ENCODE data around the gene NRG3.

Gene NRG3

GRCh38 chr10:81874875-81875466 lies at the start of gene NRG3:
Gene NRG3 (plus strand): TSS chr10:81875194.
- no peak for DNase-seq (ENCODE audit: low spot score)

GRCh38 chr10:81828251-81828650 lies 46.7 kb upstream of the NRG3 start:
- DNase-seq (ENCODE audit: low spot score) = no peak

- DNase-seq (ENCODE audit: low spot score) = no peak
Observed at GRCh38 chr10:81831060-81831459, 43.9 kb upstream of the NRG3 start.

GRCh38 chr10:81838950-81839349 lies 36.0 kb upstream of the NRG3 start:
- DNase-seq (ENCODE audit: low spot score) = no peak

GRCh38 chr10:81843042-81843441 lies 32.0 kb upstream of the NRG3 start:
- no peak for DNase-seq (ENCODE audit: low spot score)

GRCh38 chr10:81847675-81848074 lies 27.3 kb upstream of the NRG3 start:
- no peak for DNase-seq (ENCODE audit: low spot score)

- DNase-seq (ENCODE audit: low spot score) = no peak
Observed at GRCh38 chr10:81848514-81848913, 26.5 kb upstream of the NRG3 start.

GRCh38 chr10:81848931-81849330 lies 26.1 kb upstream of the NRG3 start:
- no peak for DNase-seq (ENCODE audit: low spot score)

- DNase-seq (ENCODE audit: low spot score) = no peak
Observed at GRCh38 chr10:81862596-81862995, 12.4 kb upstream of the NRG3 start.

GRCh38 chr10:81863771-81864170 lies 11.2 kb upstream of the NRG3 start:
- no peak for DNase-seq (ENCODE audit: low spot score)

- DNase-seq (ENCODE audit: low spot score) = no peak
Observed at GRCh38 chr10:81865581-81865980, 9.4 kb upstream of the NRG3 start.

- DNase-seq (ENCODE audit: low spot score) = no peak
Observed at GRCh38 chr10:81866753-81867152, 8.2 kb upstream of the NRG3 start.

- no peak for DNase-seq (ENCODE audit: low spot score)
Observed at GRCh38 chr10:81870472-81870871, 4.5 kb upstream of the NRG3 start.

GRCh38 chr10:81871558-81871957 lies 3.4 kb upstream of the NRG3 start:
- no peak for DNase-seq (ENCODE audit: low spot score)

GRCh38 chr10:81872206-81872862 lies 2.7 kb upstream of the NRG3 start:
- DNase-seq (ENCODE audit: low spot score) = no peak

GRCh38 chr10:81873231-81873931 lies 1.6 kb upstream of the NRG3 start:
- DNase-seq (ENCODE audit: low spot score) = no peak

- DNase-seq (ENCODE audit: low spot score) = no peak
Observed at GRCh38 chr10:81873932-81874816, 820 bp upstream of the NRG3 start.

GRCh38 chr10:81875467-81876252 lies 666 bp downstream of the NRG3 start:
- no peak for DNase-seq (ENCODE audit: low spot score)

- no peak for DNase-seq (ENCODE audit: low spot score)
Observed at GRCh38 chr10:81876253-81877077, 1.5 kb downstream of the NRG3 start.

- DNase-seq (ENCODE audit: low spot score) = no peak
Observed at GRCh38 chr10:81877596-81877995, 2.6 kb downstream of the NRG3 start.

- DNase-seq (ENCODE audit: low spot score) = no peak
Observed at GRCh38 chr10:81882011-81882410, 7.0 kb downstream of the NRG3 start.

All from cerebellar cortex (tissue), 1 donor.